HepG2 (cell line): ENCODE results near the gene THSD4. TPM values are rescaled to one million over a fixed set of nuclear protein-coding genes. Genes with fewer than 3 reads are reported as not detected.

Experiments used
- ATAC-seq: fragments of 200-7000 bp; cut with Tn5 transposase; 3 replicates; pipeline ENCODE4 v1.9.1; 2020; ENCODE audit warnings: mild to moderate bottlenecking, moderate library complexity
- BruUV-seq: library from RNA; stranded (reverse); fragments of 400-500 nt; replicated peaks from 2 replicates; lab custom pipeline; 2021; lab: Mats Ljungman, UMichigan
- CTCF ChIA-PET: fragments of 300-600 bp; formaldehyde crosslinking; extraction: SDS; loops from one replicate; lab custom pipeline; 2021; ENCODE audit warnings: low total read pairs, inconsistent platforms, low intra/inter-chr PET ratio; lab: Yijun Ruan, JAX
- POLR2A ChIA-PET: fragments of 350-600 bp; sonication (Branson Sonifier 250); formaldehyde crosslinking; loops from one replicate; lab custom pipeline; 2020; ENCODE audit warnings: antibody characterized with exemption, inconsistent platforms; lab: Yijun Ruan, JAX
- DNase-seq: peaks from one replicate; pipeline ENCODE4 v3.0.0-alpha.2; 2015; ENCODE audit warnings: low spot score
- FAIRE-seq: peaks from 3 replicates; lab custom pipeline; 2011; peaks lifted over from hg19 to GRCh38; lab: Jason Lieb, UNC
- H2AFZ ChIP-seq: one replicate; pipeline ENCODE4 v1.6.1; 2011; ENCODE audit warnings: low read length, inconsistent platforms
- H3K27ac ChIP-seq: fragments of 300-600 bp; 3 replicates; pipeline ENCODE4 v1.8.0; 2011; ENCODE audit warnings: mixed run types, mild to moderate bottlenecking, mixed read lengths, low read length, inconsistent platforms; ENCODE audit not compliant: insufficient read depth; ENCODE audit errors: extremely low read length
- H3K27me3 ChIP-seq, 2 experiments: fragments of 200-600 bp in 1 of 2; 2 replicates in 1 of 2; 3 replicates in 1 of 2; pipeline versions ENCODE4 v1.6.0 to v1.8.0; 2011; ENCODE audit warnings: low read length in 2 of 2, mild to moderate bottlenecking in 2 of 2, moderate library complexity in 2 of 2, inconsistent platforms in 1 of 2; ENCODE audit not compliant: insufficient read depth in 2 of 2, control insufficient read depth in 1 of 2
- H3K36me3 ChIP-seq, 2 experiments: fragments of 200-600 bp in 1 of 2; replicated peaks in 1 of 2; 2 replicates in 1 of 2; 3 replicates in 1 of 2; pipeline versions ENCODE4 v1.5.1 to v1.8.0; 2011; ENCODE audit warnings: low read length in 2 of 2, inconsistent platforms in 1 of 2; ENCODE audit not compliant: insufficient read depth in 2 of 2, control insufficient read depth in 1 of 2
- H3K4me1 ChIP-seq: 2 replicates; pipeline ENCODE4 v1.5.1; 2012; ENCODE audit warnings: low read length, inconsistent platforms; ENCODE audit not compliant: insufficient read depth
- H3K4me2 ChIP-seq: 2 replicates; pipeline ENCODE4 v1.6.0; 2011; ENCODE audit warnings: low read depth, low read length, inconsistent platforms
- H3K4me3 ChIP-seq, 3 experiments: fragments of 200-600 bp in 1 of 3; sonication (generic), shearing (Covaris generic) in 1 of 3; replicated peaks in 1 of 3; 2 replicates each; pipeline ENCODE4 v1.5.1; 2011 to 2016; ENCODE audit warnings: low read length in 3 of 3, inconsistent platforms in 2 of 3, low read depth in 2 of 3, mild to moderate bottlenecking in 2 of 3, control low read depth in 1 of 3, mixed read lengths in 1 of 3; ENCODE audit not compliant: insufficient read depth in 1 of 3
- H3K79me2 ChIP-seq: one replicate; pipeline ENCODE4 v1.6.1; 2011; ENCODE audit warnings: low read length, inconsistent platforms; ENCODE audit not compliant: insufficient read depth
- H3K9ac ChIP-seq: 2 replicates; pipeline ENCODE4 v1.6.0; 2011; ENCODE audit warnings: mild to moderate bottlenecking, low read depth, low read length, inconsistent platforms; ENCODE audit not compliant: insufficient read depth
- H3K9me3 ChIP-seq: 2 replicates; pipeline ENCODE4 v1.5.1; 2012; ENCODE audit warnings: mild to moderate bottlenecking, low read length
- H4K20me1 ChIP-seq: 2 replicates; pipeline ENCODE4 v1.6.0; 2011; ENCODE audit warnings: inconsistent platforms, mild to moderate bottlenecking, low read length, moderate library complexity; ENCODE audit not compliant: insufficient read depth
- CHD4 ChIP-seq: fragments of 200-600 bp; sonication (generic); IDR thresholded peaks from 2 replicates; pipeline ENCODE4 v1.7.0; 2017; ENCODE audit warnings: mild to moderate bottlenecking, low read length, borderline replicate concordance
- CTCF ChIP-seq: sonication (generic); formaldehyde crosslinking; IDR thresholded peaks from 2 replicates; pipeline ENCODE4 v1.5.0; 2020; ENCODE audit warnings: mild to moderate bottlenecking, missing genetic modification reagents, moderate library complexity
- FOXC1 ChIP-seq: sonication (generic); formaldehyde crosslinking; IDR thresholded peaks from 2 replicates; pipeline ENCODE4 v1.8.0; 2022; ENCODE audit warnings: mild to moderate bottlenecking, missing genetic modification reagents, borderline replicate concordance
- GATAD1 ChIP-seq: IDR thresholded peaks from 2 replicates; pipeline ENCODE4 v1.6.1; 2016; ENCODE audit warnings: missing genetic modification reagents, missing compliant biosample characterization
- LRRFIP1 ChIP-seq: sonication (generic); formaldehyde crosslinking; conservative IDR thresholded peaks from 2 replicates; pipeline ENCODE4 v1.4.0; 2020; ENCODE audit warnings: missing genetic modification reagents
- MBNL3 ChIP-seq: fragments of 250-450 bp; sonication (Bioruptor Pico); conservative IDR thresholded peaks from 2 replicates; pipeline ENCODE4 v1.8.0; 2022; ENCODE audit warnings: mild to moderate bottlenecking, inconsistent platforms
- NR3C1 ChIP-seq: sonication (generic); formaldehyde crosslinking; IDR thresholded peaks from 2 replicates; pipeline ENCODE4 v1.4.0; 2020; ENCODE audit warnings: missing genetic modification reagents
- RAD21 ChIP-seq: fragments of 450-650 bp; formaldehyde crosslinking; IDR thresholded peaks from 2 replicates; pipeline ENCODE4 v1.5.0; 2020; ENCODE audit warnings: mild to moderate bottlenecking
- SAP130 ChIP-seq: IDR thresholded peaks from 2 replicates; pipeline ENCODE4 v1.6.1; 2016; ENCODE audit warnings: low read depth
- SNAI1 ChIP-seq: sonication (generic); formaldehyde crosslinking; IDR thresholded peaks from 2 replicates; pipeline ENCODE4 v1.5.0; 2020; ENCODE audit warnings: mild to moderate bottlenecking, missing genetic modification reagents, borderline replicate concordance
- STAG1 ChIP-seq: sonication (generic); formaldehyde crosslinking; IDR thresholded peaks from 2 replicates; pipeline ENCODE4 v1.4.0; 2020; ENCODE audit warnings: missing genetic modification reagents
- ZFP82 ChIP-seq: sonication (generic); formaldehyde crosslinking; IDR thresholded peaks from 2 replicates; pipeline ENCODE4 v1.5.1; 2020; ENCODE audit warnings: mild to moderate bottlenecking, missing genetic modification reagents, borderline replicate concordance
- ZNF354B ChIP-seq: sonication (generic); formaldehyde crosslinking; IDR thresholded peaks from 2 replicates; pipeline ENCODE4 v1.8.0; 2022; ENCODE audit warnings: mild to moderate bottlenecking, missing genetic modification reagents
- ZNF569 ChIP-seq: sonication (generic); formaldehyde crosslinking; IDR thresholded peaks from 2 replicates; pipeline ENCODE4 v1.5.0; 2020; ENCODE audit warnings: mild to moderate bottlenecking, missing genetic modification reagents, moderate library complexity, borderline replicate concordance
- ZNF570 ChIP-seq: sonication (generic); formaldehyde crosslinking; IDR thresholded peaks from 2 replicates; pipeline ENCODE4 v1.4.0; 2020; ENCODE audit warnings: mild to moderate bottlenecking, missing genetic modification reagents, borderline replicate concordance
- ZSCAN5A ChIP-seq: sonication (generic); formaldehyde crosslinking; IDR thresholded peaks from 2 replicates; pipeline ENCODE4 v1.8.0; 2022; ENCODE audit warnings: mild to moderate bottlenecking, missing genetic modification reagents, borderline replicate concordance
- WGBS: methylation state at CpG from one replicate; pipeline ENCODE4 v1.1.6; 2017; ENCODE audit warnings: low lambda C conversion rate; 5-methylcytosine and 5-hydroxymethylcytosine counted together
- in situ Hi-C: cut with HindIII; loops from 2 replicates; pipeline ENCODE4 v1.10.0; 2017; ENCODE audit warnings: low pct_unique_long_range_greater_than_20kb; ENCODE audit not compliant: extremely low pct_ligation_motif_present
- intact Hi-C: fragments of 100-400 bp; cut with micrococcal nuclease; formaldehyde crosslinking; loops from one replicate; pipeline ENCODE4 v1.10.0; 2022; ENCODE audit not compliant: unreplicated experiment
- polyA plus RNA-seq, 8 experiments: library from polyadenylated mRNA; depleted of rRNA in 3 of 8; stranded (reverse) in 7 of 8; unstranded in 1 of 8; fragments of >200 nt; fragmentation: Illumina TruSeq in 4 of 8; extraction: Trizol in 4 of 8; gene quantifications; 2 replicates each; pipeline versions ENCODE4 v1.2.1 to v1.2.3, GENCODE V29; 2011 to 2016; ENCODE audit warnings: low read depth in 4 of 8, missing spikeins in 1 of 8, mixed read lengths in 1 of 8; ENCODE audit not compliant: insufficient read depth in 1 of 8
- total RNA-seq, 5 experiments: library from RNA; depleted of rRNA; stranded (reverse); fragments of >200 nt; fragmentation: Illumina TruSeq; extraction: Trizol; gene quantifications; 2 replicates each; pipeline ENCODE4 v1.2.3, GENCODE V29; 2016; ENCODE audit warnings: low read depth in 1 of 5

Gene THSD4
- total and polyA plus RNA-seq, 2 of the 13 experiments (the other 11 are each of a cell fraction or from before 2014, with no cell fraction given): 0.07 to 0.21 TPM

GRCh38 chr15:71448688-71449114, 333.4 kb downstream of the THSD4 start (continued):
- no peak for TF ChIP-seq ZNF354B
- TF ChIP-seq NR3C1 (CRISPR knock-in tag): no peak
- TF ChIP-seq GATAD1 (CRISPR knock-in tag): no peak
- TF ChIP-seq CTCF (CRISPR knock-in tag): peak; percentile 88
- TF ChIP-seq RAD21 (CRISPR knock-in tag): peak; percentile 66
- no peak for TF ChIP-seq ZFP82 (CRISPR knock-in tag)
- TF ChIP-seq STAG1: peak; percentile 84
- TF ChIP-seq LRRFIP1 (CRISPR knock-in tag): no peak
- TF ChIP-seq, all 625 proteins: peak for 7

- Histone ChIP-seq H3K36me3 (no peaks in the 10 kb centered on the region), H3K4me3 (no peak overlapping the region), H3K4me2 (no peak overlapping the region), H3K27ac (no peak overlapping the region), H3K27me3 (peaks cover 0 to 7% of the 10 kb centered on the region in 2 experiments; a peak in 3 of 5 replicates), H4K20me1 (no peaks in the 10 kb centered on the region), H3K9me3 (no peaks in the 10 kb centered on the region), H3K9ac (no peak overlapping the region), H2AFZ (no peak overlapping the region), H3K79me2 (no peaks in the 10 kb centered on the region), H3K4me1 (peaks cover 48% of the 10 kb centered on the region)
- FAIRE-seq (no peak), ATAC-seq (no peak), DNase-seq (no peak)
- CTCF ChIA-PET: interaction anchor here (0.9 to 3.0 kb wide), 4 partner anchors 203 to 352 kb away, joined by 4 to 18 read pairs (median 10); no protein-coding TSS in a partner anchor
- in situ Hi-C loops (loop anchor here (5.0 kb wide), 3 partner anchors 213 to 353 kb away; no protein-coding TSS in a partner anchor), intact Hi-C loops (loop anchor here (2.0 to 10.0 kb wide), 3 partner anchors 125 to 353 kb away; no protein-coding TSS in a partner anchor)
- POLR2A ChIA-PET: no interaction called here
- no TSS peak for BruUV-seq
- 31% methylated on average over 3 of the region's 3 CpGs for WGBS
- no peak for TF ChIP-seq MBNL3 (CRISPR knock-in tag)
- TF ChIP-seq ZSCAN5A: no peak
- no peak for TF ChIP-seq FOXC1
- TF ChIP-seq SNAI1 (CRISPR knock-in tag): no peak
- no peak for TF ChIP-seq ZNF570 (CRISPR knock-in tag)
- no peak for TF ChIP-seq CHD4
- TF ChIP-seq ZNF569 (CRISPR knock-in tag): no peak
- no peak for TF ChIP-seq SAP130 (CRISPR knock-in tag)
Observed at GRCh38 chr15:71449363-71449762, 334.1 kb downstream of the THSD4 start.
